Mammary epithelial cell (primary cell): Measurements from ENCODE around the gene TLK1.

Experiments used
- EZH2 ChIP-seq: IDR thresholded peaks from 2 replicates; pipeline ENCODE4 v1.6.1; 2012; ENCODE audit warnings: low read length, inconsistent platforms, borderline replicate concordance
- TF ChIP-seq, protein P1 (sequence below), 2 donors: IDR thresholded peaks in 1 of 2; conservative IDR thresholded peaks in 1 of 2; 2 replicates each; pipeline ENCODE4 v1.5.1; 2011 to 2012; ENCODE audit warnings: inconsistent platforms in 2 of 2, low read length in 2 of 2, mild to moderate bottlenecking in 2 of 2, control low read depth in 1 of 2, low read depth in 1 of 2; ENCODE audit not compliant: insufficient read depth in 1 of 2; ENCODE audit errors: extremely low read depth in 1 of 2

GRCh38 chr2:171169839-171170238 is 9.1 kb upstream of the TLK1 start:
- TF ChIP-seq, protein P1, sequence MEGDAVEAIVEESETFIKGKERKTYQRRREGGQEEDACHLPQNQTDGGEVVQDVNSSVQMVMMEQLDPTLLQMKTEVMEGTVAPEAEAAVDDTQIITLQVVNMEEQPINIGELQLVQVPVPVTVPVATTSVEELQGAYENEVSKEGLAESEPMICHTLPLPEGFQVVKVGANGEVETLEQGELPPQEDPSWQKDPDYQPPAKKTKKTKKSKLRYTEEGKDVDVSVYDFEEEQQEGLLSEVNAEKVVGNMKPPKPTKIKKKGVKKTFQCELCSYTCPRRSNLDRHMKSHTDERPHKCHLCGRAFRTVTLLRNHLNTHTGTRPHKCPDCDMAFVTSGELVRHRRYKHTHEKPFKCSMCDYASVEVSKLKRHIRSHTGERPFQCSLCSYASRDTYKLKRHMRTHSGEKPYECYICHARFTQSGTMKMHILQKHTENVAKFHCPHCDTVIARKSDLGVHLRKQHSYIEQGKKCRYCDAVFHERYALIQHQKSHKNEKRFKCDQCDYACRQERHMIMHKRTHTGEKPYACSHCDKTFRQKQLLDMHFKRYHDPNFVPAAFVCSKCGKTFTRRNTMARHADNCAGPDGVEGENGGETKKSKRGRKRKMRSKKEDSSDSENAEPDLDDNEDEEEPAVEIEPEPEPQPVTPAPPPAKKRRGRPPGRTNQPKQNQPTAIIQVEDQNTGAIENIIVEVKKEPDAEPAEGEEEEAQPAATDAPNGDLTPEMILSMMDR (conservative IDR thresholded peaks at IDR 0.05 in 1 of 2, IDR thresholded peaks at IDR 0.05 in 1 of 2; ENCODE audit: extremely low read depth in 1 of 2, insufficient read depth in 1 of 2, low read depth in 1 of 2, low read length in 2 of 2), result no peak
- no peak for TF ChIP-seq EZH2
